ENCODE data around the gene JAZF1.

Gene JAZF1

GRCh38 chr7:28133872-28134271 lies 46.7 kb downstream of the JAZF1 start:
- DNase-seq: no peak

GRCh38 chr7:28132959-28133870 lies 47.4 kb downstream of the JAZF1 start:
- no peak for DNase-seq

- no peak for DNase-seq
Observed at GRCh38 chr7:28130277-28130676, 50.3 kb downstream of the JAZF1 start.

GRCh38 chr7:28128608-28129007 lies 52.0 kb downstream of the JAZF1 start:
- DNase-seq: peak; percentile 28

- DNase-seq: no peak
Observed at GRCh38 chr7:28126410-28127041, 54.1 kb downstream of the JAZF1 start.

- no peak for DNase-seq
Observed at GRCh38 chr7:28125431-28126409, 54.9 kb downstream of the JAZF1 start.

- no peak for DNase-seq
Observed at GRCh38 chr7:28124413-28124812, 56.2 kb downstream of the JAZF1 start.

GRCh38 chr7:28123752-28124151 lies 56.8 kb downstream of the JAZF1 start:
- DNase-seq: no peak

- DNase-seq: no peak
Observed at GRCh38 chr7:28121496-28121895, 59.1 kb downstream of the JAZF1 start.

GRCh38 chr7:28116041-28116440 lies 64.6 kb downstream of the JAZF1 start:
- DNase-seq: no peak

- no peak for DNase-seq
Observed at GRCh38 chr7:28115261-28115660, 65.3 kb downstream of the JAZF1 start.

GRCh38 chr7:28114056-28114455 lies 66.5 kb downstream of the JAZF1 start:
- DNase-seq: no peak

GRCh38 chr7:28112883-28113540 lies 67.6 kb downstream of the JAZF1 start:
- no peak for DNase-seq

- no peak for DNase-seq
Observed at GRCh38 chr7:28112467-28112866, 68.1 kb downstream of the JAZF1 start.

- no peak for DNase-seq
Observed at GRCh38 chr7:28112012-28112411, 68.6 kb downstream of the JAZF1 start.

- no peak for DNase-seq
Observed at GRCh38 chr7:28110427-28111012, 70.1 kb downstream of the JAZF1 start.

GRCh38 chr7:28108747-28109146 lies 71.8 kb downstream of the JAZF1 start:
- no peak for DNase-seq

- no peak for DNase-seq
Observed at GRCh38 chr7:28107960-28108359, 72.6 kb downstream of the JAZF1 start.

- DNase-seq: no peak
Observed at GRCh38 chr7:28106321-28106829, 74.2 kb downstream of the JAZF1 start.

GRCh38 chr7:28105234-28105633 lies 75.4 kb downstream of the JAZF1 start:
- DNase-seq: no peak

GRCh38 chr7:28104811-28105210 lies 75.8 kb downstream of the JAZF1 start:
- DNase-seq: no peak

GRCh38 chr7:28104041-28104541 lies 76.5 kb downstream of the JAZF1 start:
- DNase-seq: no peak
